ENCODE measurements around the gene KIF25.

KIF25 gene

DNA sequence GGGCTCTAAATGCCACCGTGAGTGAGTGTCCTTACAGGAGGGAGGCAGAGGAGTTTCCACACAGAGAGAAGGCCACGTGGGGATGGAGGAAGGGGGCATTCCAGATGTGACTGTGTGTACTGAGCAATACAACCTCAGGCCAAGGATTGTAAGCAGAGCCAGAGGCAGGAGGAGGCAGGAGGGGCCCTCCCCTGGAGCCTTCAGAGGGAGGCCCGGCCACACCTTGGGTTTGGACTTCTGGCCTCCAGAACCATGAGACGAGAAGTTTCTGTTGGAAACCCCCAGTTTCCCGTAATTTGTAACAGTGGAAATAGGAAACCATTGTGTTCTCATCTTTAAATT, 9.3 kb upstream of the KIF25 start:
- Histone ChIP-seq H3K4me1 (ENCODE audit: control insufficient read depth, insufficient read depth, low read length) (no peaks in the 10 kb centered on the region), H3K9me3 (ENCODE audit: control insufficient read depth, insufficient read depth, low read length) (no peaks in the 10 kb centered on the region), H3K36me3 (ENCODE audit: control insufficient read depth, insufficient read depth, low read length) (no peaks in the 10 kb centered on the region), H3K27me3 (ENCODE audit: control insufficient read depth, insufficient read depth, low read length) (no peaks in the 10 kb centered on the region), H3K4me3 (ENCODE audit: low read depth, low read length) (no peak overlapping the region), H3K9ac (ENCODE audit: low read depth, low read length) (no peak overlapping the region)

DNA sequence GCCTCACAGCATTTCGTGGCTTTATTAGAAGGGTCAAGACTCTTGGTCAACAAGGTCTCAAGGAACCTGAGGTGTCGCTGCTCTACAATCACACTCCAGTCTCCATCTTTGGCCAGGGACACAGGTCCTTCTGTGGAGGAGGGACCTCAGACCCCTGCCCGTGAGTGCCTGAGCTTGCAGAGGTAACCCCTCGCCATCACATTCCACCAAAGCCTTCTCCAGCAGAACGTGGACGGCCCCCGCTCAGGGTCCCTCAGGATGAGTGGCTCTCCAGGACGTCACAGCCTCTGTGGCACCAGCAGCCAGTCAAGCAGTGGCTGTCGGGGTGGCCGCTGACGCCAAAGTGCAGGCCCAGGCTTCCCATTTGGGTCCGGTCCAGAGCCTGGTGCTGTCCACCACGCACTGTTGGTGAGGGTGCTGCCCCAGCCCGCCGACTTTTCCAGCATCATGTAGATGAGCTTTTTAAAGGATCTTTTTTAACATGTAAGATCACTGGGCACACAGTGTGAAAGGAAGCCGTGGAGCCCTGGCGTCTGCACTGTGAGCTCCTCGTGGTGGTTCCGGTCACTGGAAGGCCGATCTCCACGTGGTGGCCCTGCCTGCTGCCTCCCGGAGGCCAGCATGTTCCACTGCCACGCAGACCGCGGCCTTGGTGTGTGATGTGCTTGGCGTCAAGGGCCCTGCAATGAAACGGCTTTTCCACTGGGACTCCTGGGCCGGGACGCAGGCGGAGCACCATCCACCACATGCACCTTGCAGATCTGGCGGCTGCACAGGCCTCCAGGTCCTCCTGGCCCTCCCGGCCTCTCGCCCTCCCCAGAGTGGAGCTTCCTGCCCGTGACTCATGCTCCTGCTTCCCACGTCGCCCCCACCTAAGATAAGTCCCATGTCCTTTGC, 8.3 kb upstream of the KIF25 start:
- Histone ChIP-seq H3K9me3 (ENCODE audit: control insufficient read depth, insufficient read depth, low read length) (no peaks in the 10 kb centered on the region), H3K4me1 (ENCODE audit: control insufficient read depth, insufficient read depth, low read length) (no peaks in the 10 kb centered on the region), H3K9ac (ENCODE audit: low read depth, low read length) (no peak overlapping the region), H3K27me3 (ENCODE audit: control insufficient read depth, insufficient read depth, low read length) (no peaks in the 10 kb centered on the region), H3K36me3 (ENCODE audit: control insufficient read depth, insufficient read depth, low read length) (no peaks in the 10 kb centered on the region), H3K4me3 (ENCODE audit: low read depth, low read length) (no peak overlapping the region)

DNA sequence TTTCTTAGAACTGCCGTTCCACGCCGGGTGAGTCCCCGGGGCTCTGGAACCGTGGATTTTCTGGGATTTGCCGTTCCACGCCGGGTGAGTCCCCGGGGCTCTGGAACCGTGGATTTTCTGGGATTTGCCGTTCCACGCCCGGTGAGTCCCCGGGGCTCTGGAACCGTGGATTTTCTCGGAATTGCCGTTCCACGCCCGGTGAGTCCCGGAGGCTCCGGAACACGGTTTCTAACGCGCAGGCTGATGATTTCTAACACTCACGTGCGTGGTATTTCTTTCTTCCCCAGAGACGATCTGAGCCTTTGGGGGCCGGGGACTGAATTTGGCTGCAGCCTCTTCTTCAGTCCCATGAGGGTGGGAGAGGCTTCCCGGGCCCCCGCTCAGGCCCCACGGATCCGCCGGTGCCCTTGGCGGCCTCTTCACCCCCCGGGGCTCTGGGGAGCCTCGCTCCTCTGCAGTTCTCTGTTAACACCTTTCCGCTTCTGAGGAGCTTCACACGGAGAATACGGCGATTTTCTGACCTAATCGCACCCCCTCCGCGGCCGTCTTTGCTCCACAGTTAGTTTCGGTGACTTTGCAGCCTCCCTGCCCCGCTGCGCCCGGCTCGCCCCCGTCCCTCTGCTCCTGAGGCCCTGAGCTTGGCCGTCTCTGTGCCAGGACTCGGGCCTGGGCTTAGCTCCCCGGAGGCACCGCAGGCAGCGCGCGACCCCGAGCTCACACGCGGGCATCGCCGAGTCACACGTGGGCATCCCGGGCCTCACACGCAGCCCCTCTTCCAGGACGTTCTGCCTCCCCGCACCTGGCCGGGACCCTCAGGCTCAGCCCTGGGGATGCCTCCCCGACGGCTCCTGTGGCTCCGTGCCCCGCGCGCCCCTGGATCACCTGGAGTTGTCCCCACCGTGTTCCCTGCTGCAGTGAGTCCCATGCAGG, 7.2 kb upstream of the KIF25 start:
- H3K27me3 ChIP-seq (ENCODE audit: control insufficient read depth, insufficient read depth, low read length), result no peaks in the 10 kb centered on the region
- H3K4me3 ChIP-seq (ENCODE audit: low read depth, low read length), result no peak overlapping the region
- H3K9ac ChIP-seq (ENCODE audit: low read depth, low read length), result no peak overlapping the region
- no peaks in the 10 kb centered on the region for H3K4me1 ChIP-seq (ENCODE audit: control insufficient read depth, insufficient read depth, low read length)
- no peaks in the 10 kb centered on the region for H3K9me3 ChIP-seq (ENCODE audit: control insufficient read depth, insufficient read depth, low read length)
- H3K36me3 ChIP-seq (ENCODE audit: control insufficient read depth, insufficient read depth, low read length), result no peaks in the 10 kb centered on the region

DNA sequence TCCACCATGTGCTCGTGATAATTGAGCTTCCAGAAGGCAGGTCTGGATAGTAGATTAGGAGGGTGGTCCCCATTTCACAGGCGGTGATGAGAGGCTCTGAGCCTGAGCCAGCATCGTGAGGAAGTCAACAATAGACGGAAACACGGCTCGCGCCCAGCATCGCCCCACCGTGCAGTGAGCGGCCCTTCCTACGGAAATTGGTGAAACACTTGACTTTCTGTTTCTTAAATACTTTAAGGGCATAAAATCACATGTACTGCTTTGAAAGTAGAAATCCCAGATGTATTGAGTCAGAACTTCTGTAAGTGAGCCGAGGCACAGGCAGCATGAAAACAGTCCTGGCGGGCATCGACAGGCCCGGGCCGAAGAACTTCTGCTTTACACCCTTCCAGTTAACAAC, 4.3 kb upstream of the KIF25 start:
- H3K4me1 ChIP-seq (ENCODE audit: control insufficient read depth, insufficient read depth, low read length), result no peaks in the 10 kb centered on the region
- H3K36me3 ChIP-seq (ENCODE audit: control insufficient read depth, insufficient read depth, low read length), result no peaks in the 10 kb centered on the region
- no peak overlapping the region for H3K4me3 ChIP-seq (ENCODE audit: low read depth, low read length)
- no peaks in the 10 kb centered on the region for H3K9me3 ChIP-seq (ENCODE audit: control insufficient read depth, insufficient read depth, low read length)
- H3K9ac ChIP-seq (ENCODE audit: low read depth, low read length), result no peak overlapping the region
- H3K27me3 ChIP-seq (ENCODE audit: control insufficient read depth, insufficient read depth, low read length), result no peaks in the 10 kb centered on the region

DNA sequence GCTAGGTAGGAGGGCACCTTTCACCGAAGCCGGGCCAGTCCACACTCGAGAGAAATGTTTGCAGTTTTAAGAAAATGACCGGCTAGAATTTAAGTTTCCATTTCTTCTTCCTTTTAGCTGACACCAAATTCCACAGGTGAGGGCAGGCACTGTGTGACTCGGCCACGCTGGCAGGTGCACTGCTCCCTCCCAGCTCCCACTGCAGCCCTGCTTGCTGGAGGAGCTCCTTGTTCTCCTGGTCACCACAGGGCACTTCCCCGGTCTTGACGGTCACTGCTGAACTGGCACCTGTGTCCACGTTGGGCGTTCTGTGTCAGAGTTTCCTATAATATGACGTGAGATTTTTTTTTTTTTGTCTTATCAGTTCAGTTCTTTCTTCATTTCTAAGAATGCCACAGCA, 3.6 kb upstream of the KIF25 start:
- Histone ChIP-seq H3K9me3 (ENCODE audit: control insufficient read depth, insufficient read depth, low read length) (no peaks in the 10 kb centered on the region), H3K27me3 (ENCODE audit: control insufficient read depth, insufficient read depth, low read length) (no peaks in the 10 kb centered on the region), H3K4me3 (ENCODE audit: low read depth, low read length) (no peak overlapping the region), H3K4me1 (ENCODE audit: control insufficient read depth, insufficient read depth, low read length) (no peaks in the 10 kb centered on the region), H3K9ac (ENCODE audit: low read depth, low read length) (no peak overlapping the region), H3K36me3 (ENCODE audit: control insufficient read depth, insufficient read depth, low read length) (no peaks in the 10 kb centered on the region)

DNA sequence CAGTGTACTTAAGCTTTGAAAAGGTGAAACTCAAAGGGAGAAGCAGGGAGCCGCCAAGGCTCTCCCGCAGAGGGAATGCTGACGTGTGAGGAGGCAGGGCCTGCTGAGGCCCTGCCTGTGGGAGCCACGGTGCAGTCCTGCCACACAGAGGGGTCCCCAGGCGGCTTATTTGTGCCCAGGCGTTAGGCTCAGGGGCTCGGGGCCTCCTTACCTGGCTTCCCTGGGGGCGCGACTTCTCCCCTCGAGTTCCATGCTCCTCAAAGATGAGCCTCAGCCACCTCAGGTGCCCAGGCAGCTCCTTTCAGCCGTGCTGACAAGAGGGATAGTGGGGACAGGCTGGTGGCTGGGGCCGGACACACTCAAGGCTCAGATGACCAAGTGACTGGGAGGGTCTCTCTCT, 2.2 kb upstream of the KIF25 start:
- no peak overlapping the region for H3K9ac ChIP-seq (ENCODE audit: low read depth, low read length)

DNA sequence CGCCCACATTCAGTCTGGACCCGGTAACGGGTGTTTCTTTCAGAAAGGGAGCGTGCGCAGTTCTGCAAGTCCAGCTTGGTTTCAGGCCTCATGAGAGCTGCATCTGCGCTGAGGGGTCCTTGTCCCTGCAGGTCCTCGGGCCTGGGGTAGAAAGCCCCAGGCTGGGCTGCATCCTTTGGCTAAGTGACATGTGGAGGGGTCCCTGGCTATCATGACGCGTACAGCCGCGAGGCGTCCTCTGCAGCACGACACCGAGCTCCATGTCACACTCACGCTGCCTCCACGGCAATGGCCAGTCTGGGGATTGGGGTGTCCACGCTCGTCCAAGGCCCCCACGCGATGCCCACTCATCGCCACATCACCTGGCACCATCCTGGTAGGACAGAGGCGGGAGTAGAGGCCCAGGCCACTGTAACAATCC, 1.7 kb upstream of the KIF25 start:
- H3K36me3 ChIP-seq (ENCODE audit: control insufficient read depth, insufficient read depth, low read length), result no peaks in the 10 kb centered on the region
- H3K9ac ChIP-seq (ENCODE audit: low read depth, low read length), result no peak overlapping the region
- H3K27me3 ChIP-seq (ENCODE audit: control insufficient read depth, insufficient read depth, low read length), result no peaks in the 10 kb centered on the region
- no peak overlapping the region for H3K4me3 ChIP-seq (ENCODE audit: low read depth, low read length)
- H3K4me1 ChIP-seq (ENCODE audit: control insufficient read depth, insufficient read depth, low read length), result no peaks in the 10 kb centered on the region
- no peaks in the 10 kb centered on the region for H3K9me3 ChIP-seq (ENCODE audit: control insufficient read depth, insufficient read depth, low read length)

More for the DNA sequence above, 2.2 kb upstream of the KIF25 start:
- Histone ChIP-seq H3K4me1 (ENCODE audit: control insufficient read depth, insufficient read depth, low read length) (no peaks in the 10 kb centered on the region), H3K9me3 (ENCODE audit: control insufficient read depth, insufficient read depth, low read length) (no peaks in the 10 kb centered on the region), H3K4me3 (ENCODE audit: low read depth, low read length) (no peak overlapping the region), H3K36me3 (ENCODE audit: control insufficient read depth, insufficient read depth, low read length) (no peaks in the 10 kb centered on the region), H3K27me3 (ENCODE audit: control insufficient read depth, insufficient read depth, low read length) (no peaks in the 10 kb centered on the region)

DNA sequence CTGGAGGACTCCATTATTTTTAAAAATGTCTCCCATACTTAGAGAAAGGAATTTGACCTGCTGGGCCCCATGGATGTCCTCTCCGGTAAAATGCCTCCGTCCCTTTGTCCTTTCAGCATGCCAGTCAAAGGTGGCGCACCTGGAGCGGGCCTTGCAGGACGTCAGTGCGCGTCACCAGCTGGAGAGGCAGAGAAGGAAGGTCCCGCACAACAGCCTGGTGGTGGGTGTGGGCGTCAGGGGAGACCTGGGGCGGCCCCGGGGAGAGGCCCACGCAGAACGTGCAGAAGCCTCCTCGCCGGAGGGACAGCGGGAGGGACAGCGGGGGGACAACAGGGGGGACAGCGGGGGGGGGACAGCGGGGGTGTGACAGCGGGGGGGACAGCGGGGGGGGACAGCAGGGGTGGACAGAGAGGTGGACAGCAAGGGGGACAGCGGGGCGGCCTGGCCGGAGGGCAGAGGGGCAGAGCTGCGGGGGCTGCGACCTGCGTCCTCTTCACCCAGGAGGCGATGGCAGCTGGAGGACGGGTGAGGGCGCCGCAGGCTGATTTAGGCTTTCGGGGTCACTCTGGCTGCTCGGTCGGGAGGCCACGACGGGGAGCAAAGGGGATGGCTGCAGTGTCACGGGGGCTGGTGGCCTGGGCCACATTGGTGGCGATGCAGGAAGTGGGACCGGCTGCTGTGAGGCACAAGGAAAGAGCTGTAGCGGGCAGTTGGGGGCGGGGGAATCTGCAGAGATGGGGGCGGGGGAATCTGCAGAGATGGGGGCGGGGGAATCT, 859 bp upstream of the KIF25 start:
- Histone ChIP-seq H3K9me3 (ENCODE audit: control insufficient read depth, insufficient read depth, low read length) (no peaks in the 10 kb centered on the region), H3K36me3 (ENCODE audit: control insufficient read depth, insufficient read depth, low read length) (no peaks in the 10 kb centered on the region), H3K4me1 (ENCODE audit: control insufficient read depth, insufficient read depth, low read length) (no peaks in the 10 kb centered on the region), H3K4me3 (ENCODE audit: low read depth, low read length) (no peak overlapping the region), H3K27me3 (ENCODE audit: control insufficient read depth, insufficient read depth, low read length) (no peaks in the 10 kb centered on the region), H3K9ac (ENCODE audit: low read depth, low read length) (no peak overlapping the region)

DNA sequence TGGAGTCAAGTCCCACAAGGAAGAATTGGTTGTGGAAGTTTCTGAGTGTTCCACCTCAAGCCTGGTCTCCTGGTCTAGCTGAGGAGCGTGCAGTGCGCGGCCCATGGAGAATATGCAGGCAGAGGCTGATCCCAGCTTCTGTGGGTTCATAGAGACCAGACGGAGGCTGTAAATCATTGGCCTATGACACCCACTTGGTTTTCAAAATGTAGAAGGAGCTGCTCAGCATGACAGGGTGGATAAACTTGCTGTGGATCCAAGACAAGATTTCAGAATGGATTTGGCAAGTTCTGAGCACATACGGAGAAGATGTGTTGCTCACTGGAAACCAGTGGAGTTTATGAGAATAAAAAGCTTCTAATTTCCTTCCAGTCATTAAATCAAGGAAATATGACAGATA, 744 bp downstream of the KIF25 start:
- Histone ChIP-seq H3K4me1 (ENCODE audit: control insufficient read depth, insufficient read depth, low read length) (no peaks in the 10 kb centered on the region), H3K36me3 (ENCODE audit: control insufficient read depth, insufficient read depth, low read length) (no peaks in the 10 kb centered on the region), H3K9me3 (ENCODE audit: control insufficient read depth, insufficient read depth, low read length) (no peaks in the 10 kb centered on the region), H3K27me3 (ENCODE audit: control insufficient read depth, insufficient read depth, low read length) (no peaks in the 10 kb centered on the region), H3K9ac (ENCODE audit: low read depth, low read length) (no peak overlapping the region), H3K4me3 (ENCODE audit: low read depth, low read length) (no peak overlapping the region)

DNA sequence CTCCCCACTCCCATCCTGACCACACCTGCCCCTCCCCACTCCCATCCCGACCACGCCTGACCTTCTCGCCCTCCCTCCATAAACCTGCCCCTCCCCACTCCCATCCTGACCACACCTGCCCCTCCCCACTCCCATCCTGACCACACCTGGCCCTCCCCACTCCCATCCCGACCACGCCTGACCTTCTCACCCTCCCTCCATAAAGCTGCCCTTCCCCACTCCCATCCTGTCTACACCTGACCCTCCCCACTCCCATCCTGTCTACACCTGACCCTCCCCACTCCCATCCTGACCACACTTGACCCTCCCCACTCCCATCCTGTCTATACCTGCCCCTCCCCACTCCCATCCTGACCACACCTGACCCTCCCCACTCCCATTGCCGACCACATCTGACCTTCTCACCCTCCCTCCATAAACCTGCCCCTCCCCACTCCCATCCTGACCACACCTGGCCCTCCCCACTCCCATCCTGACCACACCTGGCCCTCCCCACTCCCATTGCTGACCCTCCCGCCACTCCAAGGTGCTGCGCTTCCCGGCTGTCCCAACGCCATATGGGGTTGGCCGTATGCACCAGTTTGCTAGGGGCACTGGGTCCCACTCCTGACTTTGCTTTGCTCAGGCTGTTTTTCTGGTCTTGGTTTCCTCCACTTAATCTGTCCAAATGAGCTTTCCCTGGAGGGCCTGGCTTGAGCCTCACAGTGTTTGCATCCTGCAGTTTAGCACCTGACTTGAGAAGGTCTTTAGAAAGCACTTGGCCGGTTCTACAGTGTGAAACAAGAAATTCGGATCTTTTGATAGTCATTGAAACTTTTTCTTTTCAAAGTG, 2.9 kb downstream of the KIF25 start:
- Histone ChIP-seq H3K4me1 (ENCODE audit: control insufficient read depth, insufficient read depth, low read length) (no peaks in the 10 kb centered on the region), H3K4me3 (ENCODE audit: low read depth, low read length) (no peak overlapping the region), H3K9me3 (ENCODE audit: control insufficient read depth, insufficient read depth, low read length) (no peaks in the 10 kb centered on the region), H3K9ac (ENCODE audit: low read depth, low read length) (no peak overlapping the region), H3K36me3 (ENCODE audit: control insufficient read depth, insufficient read depth, low read length) (no peaks in the 10 kb centered on the region), H3K27me3 (ENCODE audit: control insufficient read depth, insufficient read depth, low read length) (no peaks in the 10 kb centered on the region)

DNA sequence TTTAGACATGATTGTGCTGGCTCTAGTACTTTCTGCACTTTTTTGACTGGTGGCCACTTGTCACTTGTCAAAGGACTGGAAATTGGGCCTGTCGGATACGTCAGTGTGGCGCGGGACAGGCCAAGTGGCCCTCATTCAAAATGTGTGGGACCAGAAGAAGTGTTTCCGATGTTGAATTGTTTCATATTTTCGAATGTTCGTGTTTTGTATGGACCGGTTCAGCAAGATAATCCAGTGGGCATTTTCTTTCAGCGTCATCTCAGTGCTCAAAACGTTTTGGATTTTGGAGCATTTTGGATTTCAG, 3.5 kb downstream of the KIF25 start:
- Histone ChIP-seq H3K9ac (ENCODE audit: low read depth, low read length) (no peak overlapping the region), H3K4me1 (ENCODE audit: control insufficient read depth, insufficient read depth, low read length) (no peaks in the 10 kb centered on the region), H3K9me3 (ENCODE audit: control insufficient read depth, insufficient read depth, low read length) (no peaks in the 10 kb centered on the region), H3K36me3 (ENCODE audit: control insufficient read depth, insufficient read depth, low read length) (no peaks in the 10 kb centered on the region), H3K4me3 (ENCODE audit: low read depth, low read length) (no peak overlapping the region), H3K27me3 (ENCODE audit: control insufficient read depth, insufficient read depth, low read length) (no peaks in the 10 kb centered on the region)
